Activated CD8-positive, alpha-beta memory T cell treated with anti-CD3 and anti-CD28 coated beads, Interleukin-2, amount 10 ng/mL, durations not matched to agents 7 days and 5 days (primary cell): ENCODE measurements around the gene PVALEF. TPM values are rescaled to one million over a fixed set of nuclear protein-coding genes. Genes with fewer than 3 reads are reported as not detected.
"Not testable (repeated sequence)": the region's sequence is repeated elsewhere in the genome, so short reads cannot be mapped to it uniquely, and the experiment has no call there.

Experiments used
- ATAC-seq: fragments of 150-1000 bp; cut with Tn5 transposase; one replicate; pipeline ENCODE4 v1.10.0; 2021; ENCODE audit warnings: moderate library complexity
- CTCF ChIA-PET: fragments of 350-600 bp; sonication (Branson Sonifier 250); formaldehyde crosslinking; loops from one replicate; lab custom pipeline; 2021; ENCODE audit warnings: antibody characterized with exemption; lab: Charles Lee
- DNase-seq: peaks from one replicate; pipeline ENCODE4 v3.0.0-alpha.2; 2020
- H3K27ac Mint-ChIP-seq: one replicate; pipeline ENCODE4 v1.8.0; 2021; ENCODE audit warnings: mild to moderate bottlenecking, mixed read lengths
- H3K27me3 Mint-ChIP-seq: one replicate; pipeline ENCODE4 v1.8.0; 2021; ENCODE audit warnings: mixed read lengths
- H3K36me3 Mint-ChIP-seq: one replicate; pipeline ENCODE4 v1.8.0; 2021; ENCODE audit warnings: mild to moderate bottlenecking, mixed read lengths
- H3K4me1 Mint-ChIP-seq: one replicate; pipeline ENCODE4 v1.8.0; 2021; ENCODE audit warnings: mixed read lengths
- H3K4me3 Mint-ChIP-seq: one replicate; pipeline ENCODE4 v1.8.0; 2021; ENCODE audit warnings: mild to moderate bottlenecking, moderate library complexity, mixed read lengths
- H3K9me3 Mint-ChIP-seq: one replicate; pipeline ENCODE4 v1.8.0; 2022; ENCODE audit warnings: low read depth, mixed read lengths
- total RNA-seq, 2 experiments: library from RNA; stranded (reverse); gene quantifications; one replicate each; pipeline ENCODE4 v1.2.3, GENCODE V29; 2021

The PVALEF gene
- total RNA-seq, 2 experiments from 2014 or later = not detected

DNA sequence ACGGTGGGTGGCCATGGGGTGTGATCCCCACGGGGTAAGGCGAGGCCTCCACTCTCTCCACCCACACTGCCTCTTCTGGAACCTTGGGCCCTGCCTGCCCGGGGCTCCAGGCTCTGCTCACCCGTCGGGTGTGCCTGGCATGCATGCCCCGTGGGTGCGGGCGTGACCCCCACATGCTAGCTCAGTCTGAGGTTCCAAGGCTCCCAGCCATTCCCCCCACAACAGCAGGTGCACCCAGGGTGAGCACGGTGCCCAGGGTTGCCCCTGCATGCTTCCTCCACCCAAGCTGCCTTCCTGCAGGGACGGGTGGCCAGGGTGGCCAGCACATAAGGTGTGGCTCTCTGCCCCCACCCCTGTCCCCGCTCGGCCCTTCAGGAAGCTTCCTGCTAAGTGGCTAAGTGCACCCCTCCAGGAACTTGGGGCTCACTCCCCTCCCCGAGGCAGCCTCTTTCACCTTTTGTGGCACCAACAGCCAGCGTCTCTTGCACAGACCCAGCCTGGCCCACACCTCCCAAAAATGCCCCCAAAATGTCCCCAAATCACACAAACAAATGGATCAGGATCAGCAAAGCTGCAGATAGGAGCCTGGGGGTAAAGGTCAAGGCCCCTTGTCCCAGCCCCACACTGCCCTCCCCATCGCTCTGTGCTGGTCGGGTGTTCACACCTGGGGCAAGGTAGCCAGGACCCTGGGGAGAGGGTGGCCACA lies 21.4 kb upstream of the PVALEF start:
- CTCF ChIA-PET = interaction anchor here (0.7 to 1.2 kb wide), 2 partner anchors 11 to 55 kb away, joined by 3 to 4 read pairs; no protein-coding TSS in a partner anchor
- Mint-ChIP-seq H3K27ac (no peak overlapping the region), H3K27me3 (peaks cover 2% of the 10 kb centered on the region), H3K4me1 (no peaks in the 10 kb centered on the region), H3K4me3 (no peak overlapping the region), H3K36me3 (no peaks in the 10 kb centered on the region), H3K9me3 (no peaks in the 10 kb centered on the region)
- ATAC-seq (no peak), DNase-seq (no peak)

DNA sequence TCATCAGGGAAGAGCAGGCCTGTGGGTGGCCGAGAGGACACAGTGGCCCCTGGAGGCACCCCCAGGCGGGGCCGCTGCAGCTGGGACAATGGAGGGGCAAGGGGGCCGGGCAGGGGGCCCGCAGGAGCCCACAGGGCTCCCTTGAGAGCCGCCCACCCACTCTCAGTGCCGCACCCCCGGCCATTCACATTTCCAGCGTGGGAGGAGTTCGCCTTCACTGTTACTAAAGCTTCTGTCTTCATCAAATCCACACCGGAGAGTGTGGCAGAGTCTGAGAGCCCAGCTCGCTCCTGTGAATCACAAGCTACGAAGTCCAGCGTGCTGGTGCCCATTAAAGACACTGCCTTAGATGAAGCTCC lies 20.9 kb upstream of the PVALEF start:
- DNase-seq (no peak), ATAC-seq (no peak)
- CTCF ChIA-PET = interaction anchor here (0.7 kb wide), 1 partner anchor 54 kb away, joined by 3 read pairs; no protein-coding TSS in a partner anchor
- H3K9me3 Mint-ChIP-seq = no peaks in the 10 kb centered on the region
- peaks cover 2% of the 10 kb centered on the region for H3K27me3 Mint-ChIP-seq
- H3K4me1 Mint-ChIP-seq = no peaks in the 10 kb centered on the region
- no peaks in the 10 kb centered on the region for H3K36me3 Mint-ChIP-seq
- no peak overlapping the region for H3K27ac Mint-ChIP-seq
- no peak overlapping the region for H3K4me3 Mint-ChIP-seq

DNA sequence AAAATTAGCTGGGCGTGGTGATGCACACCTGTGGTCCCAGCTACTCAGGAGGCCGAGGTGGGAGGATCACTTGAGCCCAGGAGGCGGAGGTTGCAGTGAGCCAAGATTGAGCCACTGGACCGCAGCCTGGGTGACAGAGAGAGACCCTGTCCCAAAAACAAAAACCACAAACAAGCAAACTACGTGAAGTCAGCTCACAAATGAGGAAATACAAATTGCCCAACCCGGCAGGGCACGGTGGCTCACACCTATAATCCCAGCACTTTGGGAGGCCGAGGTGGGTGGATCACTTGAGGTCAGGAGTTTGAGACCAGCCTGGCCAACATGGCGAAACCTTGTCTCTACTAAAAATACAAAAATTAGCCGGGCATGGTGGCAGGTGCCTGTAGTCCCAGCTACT lies 19.1 kb upstream of the PVALEF start:
- H3K27me3 Mint-ChIP-seq, H3K4me1 Mint-ChIP-seq, DNase-seq, H3K4me3 Mint-ChIP-seq, H3K27ac Mint-ChIP-seq, H3K9me3 Mint-ChIP-seq, H3K36me3 Mint-ChIP-seq, ATAC-seq: not testable (repeated sequence)
- CTCF ChIA-PET = interaction anchor here (0.7 kb wide), 1 partner anchor 1962 kb away, joined by 4 read pairs; no protein-coding TSS in a partner anchor

DNA sequence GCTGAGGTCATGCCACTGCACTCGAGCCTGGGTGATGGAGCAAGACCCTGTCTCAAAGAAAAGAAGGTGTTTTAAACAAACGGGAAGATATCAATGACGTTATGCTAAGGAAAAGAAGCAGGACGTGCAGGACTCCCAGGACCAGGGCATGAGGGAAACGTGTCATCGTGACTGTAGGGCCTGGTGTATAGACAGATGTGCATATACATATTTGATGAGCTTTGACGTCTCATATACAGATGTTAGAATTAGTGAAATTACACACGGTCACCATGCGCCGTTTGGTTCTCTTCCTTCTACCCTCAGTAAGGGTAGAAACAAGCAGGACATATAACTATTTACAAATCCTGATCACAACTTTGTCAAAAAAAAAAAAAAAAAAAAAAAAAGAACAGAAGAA lies 17.6 kb upstream of the PVALEF start:
- no peaks in the 10 kb centered on the region for H3K36me3 Mint-ChIP-seq
- no peak for ATAC-seq
- no peak for DNase-seq
- H3K27ac Mint-ChIP-seq = no peak overlapping the region
- no peaks in the 10 kb centered on the region for H3K9me3 Mint-ChIP-seq
- H3K4me3 Mint-ChIP-seq = no peak overlapping the region
- H3K4me1 Mint-ChIP-seq = no peaks in the 10 kb centered on the region
- CTCF ChIA-PET = interaction anchor here (0.6 kb wide), 1 partner anchor 46 kb away, joined by 3 read pairs; no protein-coding TSS in a partner anchor
- peaks cover 2% of the 10 kb centered on the region for H3K27me3 Mint-ChIP-seq

DNA sequence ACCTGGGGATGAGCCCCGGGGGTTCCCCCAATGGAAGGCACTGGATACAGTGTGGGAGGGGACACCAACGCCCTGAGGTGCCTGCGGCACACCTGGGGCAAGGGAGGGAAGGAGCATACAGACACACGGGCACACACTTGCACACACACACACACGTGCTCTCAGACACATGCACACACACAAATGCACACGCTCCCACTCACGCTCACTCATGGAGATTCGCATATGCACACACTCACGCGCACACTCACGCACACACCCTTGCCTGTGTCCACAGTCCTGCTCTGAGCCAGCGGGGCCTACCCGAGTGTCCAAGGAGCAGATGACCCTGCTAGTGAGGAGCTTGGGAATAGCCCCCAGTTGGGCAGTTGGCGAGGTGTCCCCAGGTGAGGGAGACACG lies 16.7 kb upstream of the PVALEF start:
- no peak overlapping the region for H3K27ac Mint-ChIP-seq
- CTCF ChIA-PET = interaction anchor here (0.6 kb wide), 1 partner anchor 47 kb away, joined by 3 read pairs; no protein-coding TSS in a partner anchor
- no peak overlapping the region for H3K4me3 Mint-ChIP-seq
- ATAC-seq (no peak), DNase-seq (no peak)
- peaks cover 2% of the 10 kb centered on the region for H3K27me3 Mint-ChIP-seq
- H3K9me3 Mint-ChIP-seq = no peaks in the 10 kb centered on the region
- H3K4me1 Mint-ChIP-seq = no peaks in the 10 kb centered on the region
- H3K36me3 Mint-ChIP-seq = no peaks in the 10 kb centered on the region

DNA sequence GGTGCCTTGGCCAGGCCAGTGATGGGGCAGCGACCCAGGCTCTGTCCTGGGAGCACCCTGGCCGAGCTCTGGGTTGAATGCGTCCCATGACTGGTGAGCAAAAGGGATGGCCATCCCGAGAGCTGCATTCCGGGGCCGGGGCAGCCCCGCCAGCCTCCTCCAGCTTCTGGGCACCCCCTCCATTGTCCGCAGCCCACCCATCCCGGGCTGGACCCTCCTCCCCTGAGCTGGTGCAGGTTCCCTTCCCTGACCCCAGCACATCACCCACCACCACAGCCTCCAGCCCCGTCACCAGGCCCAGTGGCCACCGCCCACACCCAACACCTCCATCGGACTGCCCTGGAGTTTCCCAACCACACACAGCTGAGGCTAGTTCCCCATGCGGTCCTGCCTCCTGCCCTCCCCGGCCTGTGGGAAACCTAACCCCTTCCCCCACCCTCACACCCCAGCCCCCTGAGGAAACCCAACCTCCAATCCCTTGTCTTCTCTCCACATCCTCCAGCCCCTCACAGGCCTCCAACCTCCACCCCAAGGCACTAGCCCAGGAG lies 16.2 kb upstream of the PVALEF start:
- H3K4me1 Mint-ChIP-seq = no peaks in the 10 kb centered on the region
- DNase-seq (no peak), ATAC-seq (no peak)
- CTCF ChIA-PET = interaction anchor here (1.9 kb wide), 1 partner anchor 335 kb away, joined by 5 read pairs; no protein-coding TSS in a partner anchor
- peaks cover 2% of the 10 kb centered on the region for H3K27me3 Mint-ChIP-seq
- H3K4me3 Mint-ChIP-seq = no peak overlapping the region
- no peaks in the 10 kb centered on the region for H3K36me3 Mint-ChIP-seq
- H3K27ac Mint-ChIP-seq = no peak overlapping the region
- no peaks in the 10 kb centered on the region for H3K9me3 Mint-ChIP-seq

DNA sequence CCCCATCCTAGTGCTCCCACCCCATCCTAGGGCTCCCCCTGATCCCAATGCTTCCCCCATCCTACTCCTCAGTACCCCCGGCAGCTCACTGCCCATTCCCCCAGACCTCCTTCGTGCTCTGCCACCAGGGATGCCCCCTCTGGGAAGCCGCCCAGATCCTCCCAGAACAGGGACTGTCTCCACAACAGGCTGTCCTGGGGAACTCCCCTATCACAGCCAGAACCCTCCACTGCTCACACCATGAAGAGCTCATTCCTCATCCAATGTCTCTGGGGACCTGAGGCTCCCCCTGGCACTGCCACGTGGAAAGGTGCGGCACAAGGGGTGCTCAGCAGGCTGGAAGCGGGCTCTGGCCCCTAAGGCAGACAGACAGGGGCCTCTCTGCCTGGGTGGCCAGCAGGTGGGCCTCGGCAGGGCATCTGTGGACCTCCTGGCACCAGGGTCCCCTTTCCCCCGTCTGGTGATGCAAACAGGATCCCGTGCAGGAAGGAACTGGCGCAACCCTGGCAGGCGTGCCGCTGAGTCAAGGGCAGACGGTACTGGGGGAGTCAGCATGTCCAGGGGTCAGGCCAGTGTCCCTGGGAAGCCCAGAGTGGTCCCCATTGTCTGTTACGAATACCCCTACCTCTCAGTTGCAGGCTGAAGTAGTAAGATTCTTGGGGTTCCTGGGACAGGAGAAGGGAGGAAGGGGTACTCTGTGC lies 14.8 kb upstream of the PVALEF start:
- Mint-ChIP-seq H3K36me3 (no peaks in the 10 kb centered on the region), H3K4me1 (no peaks in the 10 kb centered on the region), H3K27me3 (peaks cover 2% of the 10 kb centered on the region), H3K27ac (no peak overlapping the region), H3K9me3 (no peaks in the 10 kb centered on the region), H3K4me3 (no peak overlapping the region)
- CTCF ChIA-PET = interaction anchor here (1.9 kb wide), 1 partner anchor 334 kb away, joined by 5 read pairs; no protein-coding TSS in a partner anchor
- DNase-seq (no peak), ATAC-seq (no peak)

DNA sequence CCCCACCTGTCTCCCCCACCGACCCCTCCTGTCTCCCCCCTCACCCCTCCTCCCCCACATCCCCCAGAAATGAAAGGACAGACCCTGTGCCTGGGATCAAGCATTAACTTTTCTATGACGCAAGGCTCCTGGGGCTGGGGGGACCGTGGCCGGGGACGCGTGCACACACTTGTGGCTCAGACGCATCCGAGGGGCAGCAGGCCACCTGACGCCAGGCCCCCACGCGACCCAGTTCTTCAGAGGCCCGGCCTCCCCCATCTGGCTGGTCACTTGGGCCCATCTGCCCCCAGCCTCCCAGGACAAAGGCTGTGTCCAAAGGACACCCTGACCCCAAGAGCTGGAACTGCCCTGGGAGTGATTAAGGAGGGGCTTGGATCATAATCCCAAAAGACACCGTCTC lies 14.0 kb upstream of the PVALEF start:
- Mint-ChIP-seq H3K36me3 (no peaks in the 10 kb centered on the region), H3K27ac (no peak overlapping the region), H3K4me1 (no peaks in the 10 kb centered on the region), H3K9me3 (no peaks in the 10 kb centered on the region), H3K27me3 (peaks cover 2% of the 10 kb centered on the region), H3K4me3 (no peak overlapping the region)
- DNase-seq = no peak
- CTCF ChIA-PET = no interaction called here
- ATAC-seq = no peak

DNA sequence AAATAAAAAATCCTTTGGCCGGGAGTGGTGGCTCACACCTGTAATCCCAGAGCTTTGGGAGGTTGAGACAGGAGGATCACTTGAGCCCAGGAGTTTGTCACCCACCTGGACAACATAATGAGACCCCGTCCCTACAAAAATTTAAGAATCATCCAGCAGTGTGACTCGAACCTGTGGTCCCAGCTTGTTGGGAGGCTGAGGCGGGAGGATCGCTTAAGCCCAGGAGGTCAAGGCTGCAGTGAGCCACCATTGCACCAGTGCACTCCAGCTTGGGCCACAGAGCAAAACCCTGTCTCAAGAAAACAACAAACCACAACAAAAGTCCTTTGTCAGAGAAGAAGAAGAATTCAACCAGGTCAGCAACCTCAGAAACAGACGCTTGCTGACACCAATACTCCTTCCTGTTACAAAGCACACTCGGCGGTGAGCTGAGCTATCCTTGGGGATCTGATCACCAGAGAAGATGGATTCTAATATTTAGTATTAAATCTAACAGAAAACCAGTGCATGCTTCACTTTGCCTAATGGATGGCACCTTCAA lies 12.9 kb upstream of the PVALEF start:
- H3K9me3 Mint-ChIP-seq = no peaks in the 10 kb centered on the region
- peaks cover 2% of the 10 kb centered on the region for H3K27me3 Mint-ChIP-seq
- no peaks in the 10 kb centered on the region for H3K36me3 Mint-ChIP-seq
- H3K4me1 Mint-ChIP-seq = no peaks in the 10 kb centered on the region
- no peak overlapping the region for H3K4me3 Mint-ChIP-seq
- DNase-seq = no peak
- no peak for ATAC-seq
- no peak overlapping the region for H3K27ac Mint-ChIP-seq
- CTCF ChIA-PET = no interaction called here

DNA sequence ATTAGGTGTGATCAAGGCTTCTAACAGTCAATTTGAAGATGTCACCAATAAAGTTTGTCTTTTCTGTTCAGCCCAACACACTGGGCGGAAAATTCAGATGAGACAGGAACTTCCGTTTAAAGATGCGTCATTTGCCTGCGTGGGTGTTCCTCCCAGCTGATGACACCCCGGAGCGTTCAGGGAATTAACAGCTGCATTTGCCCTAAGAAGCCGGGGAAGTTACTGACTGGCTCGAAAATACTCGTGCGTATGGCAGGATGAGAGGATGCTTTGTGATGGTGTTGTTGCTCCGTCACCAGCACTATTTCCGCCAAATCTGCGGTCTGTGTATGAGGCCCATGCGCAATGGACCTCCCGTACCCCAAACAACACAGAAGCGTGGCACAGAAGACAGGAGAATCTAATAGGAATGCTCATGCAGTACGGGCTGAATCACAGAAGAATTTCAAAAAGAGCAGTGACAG lies 11.9 kb upstream of the PVALEF start:
- Mint-ChIP-seq H3K27ac (no peak overlapping the region), H3K27me3 (peaks cover 2% of the 10 kb centered on the region), H3K4me1 (no peaks in the 10 kb centered on the region), H3K4me3 (no peak overlapping the region), H3K9me3 (no peaks in the 10 kb centered on the region), H3K36me3 (no peaks in the 10 kb centered on the region)
- CTCF ChIA-PET = no interaction called here
- no peak for DNase-seq
- ATAC-seq = no peak

DNA sequence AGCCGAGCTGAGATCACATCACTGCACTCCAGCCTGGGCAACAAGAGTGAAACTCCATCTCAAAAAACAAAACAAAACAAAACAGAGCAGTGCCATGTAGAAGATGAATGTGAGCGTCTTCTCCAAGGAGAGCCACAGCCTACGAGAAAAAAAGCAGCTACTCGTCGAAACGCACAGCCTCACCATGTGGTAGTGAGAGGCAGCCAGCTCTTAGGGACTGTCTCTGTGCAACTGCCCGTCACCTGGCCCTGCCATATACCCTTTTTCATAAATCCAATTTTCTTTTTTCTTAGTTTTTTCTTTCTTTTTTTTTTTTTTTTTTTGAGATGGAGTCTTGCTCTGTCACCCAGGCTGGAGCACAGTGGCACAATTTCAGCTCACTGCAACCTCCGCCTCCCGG lies 11.3 kb upstream of the PVALEF start:
- H3K4me3 Mint-ChIP-seq, DNase-seq, H3K9me3 Mint-ChIP-seq, ATAC-seq, H3K27me3 Mint-ChIP-seq, H3K4me1 Mint-ChIP-seq, H3K36me3 Mint-ChIP-seq, H3K27ac Mint-ChIP-seq: not testable (repeated sequence)
- CTCF ChIA-PET = interaction anchor here (0.7 kb wide), 1 partner anchor 131 kb away, joined by 3 read pairs; no protein-coding TSS in a partner anchor

DNA sequence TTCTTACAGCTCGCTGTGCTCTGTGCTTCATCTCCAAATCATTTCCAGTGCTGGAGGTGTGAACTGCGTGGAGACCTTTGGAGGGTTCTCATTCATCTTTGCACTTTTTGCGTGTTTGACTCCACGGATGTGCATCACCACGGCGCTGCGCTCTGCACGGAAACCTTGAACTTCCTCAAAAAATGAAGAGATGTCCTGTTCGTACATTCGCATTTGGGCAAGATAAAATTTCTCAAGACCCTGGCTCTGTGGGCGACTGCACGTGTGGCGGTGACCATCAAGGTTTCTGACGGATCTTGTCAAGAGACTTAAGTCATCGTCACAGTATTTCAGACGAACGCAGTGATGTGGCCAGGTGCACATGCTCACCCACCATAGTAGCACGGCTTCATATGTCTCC lies 10.3 kb upstream of the PVALEF start:
- Mint-ChIP-seq H3K4me3 (no peak overlapping the region), H3K36me3 (no peaks in the 10 kb centered on the region), H3K9me3 (no peaks in the 10 kb centered on the region), H3K27me3 (peaks cover 2% of the 10 kb centered on the region), H3K27ac (no peak overlapping the region), H3K4me1 (no peaks in the 10 kb centered on the region)
- CTCF ChIA-PET = interaction anchor here (1.2 kb wide), 1 partner anchor 12 kb away, joined by 4 read pairs; no protein-coding TSS in a partner anchor
- ATAC-seq (no peak), DNase-seq (no peak)
